T-helper 2 cell treated with Interferon-gamma antibody and Interleukin-4, amounts not matched to agents 5 μg/mL and 100 μg/mL, for 36 hours (primary cell): ENCODE data around the gene RGS7.
"Not testable (repeated sequence)": the region's sequence is repeated elsewhere in the genome, so short reads cannot be mapped to it uniquely, and the experiment has no call there.

Experiments
- DNase-seq: peaks from one replicate; pipeline ENCODE4 v3.0.0; 2021; ENCODE audit warnings: low spot score
- H3K27ac Mint-ChIP-seq: one replicate; pipeline ENCODE4 v1.8.0; 2021; ENCODE audit warnings: mild to moderate bottlenecking, mixed read lengths
- H3K27me3 Mint-ChIP-seq: one replicate; pipeline ENCODE4 v1.8.0; 2021; ENCODE audit warnings: low read depth, mixed read lengths
- H3K36me3 Mint-ChIP-seq: one replicate; pipeline ENCODE4 v1.8.0; 2021; ENCODE audit warnings: low read depth, mixed read lengths
- H3K4me1 Mint-ChIP-seq: one replicate; pipeline ENCODE4 v1.8.0; 2021; ENCODE audit warnings: low read depth, mixed read lengths
- H3K4me3 Mint-ChIP-seq: one replicate; pipeline ENCODE4 v1.8.0; 2022; ENCODE audit warnings: mild to moderate bottlenecking, moderate library complexity, mixed read lengths
- H3K9me3 Mint-ChIP-seq: one replicate; pipeline ENCODE4 v1.8.0; 2021; ENCODE audit warnings: mixed read lengths

The RGS7 gene

GRCh38 chr1:240792915-240793529, 564.0 kb downstream of the RGS7 start:
- H3K27me3 Mint-ChIP-seq, result peaks cover 5% of the 10 kb centered on the region
- no peak overlapping the region for H3K27ac Mint-ChIP-seq
- no peaks in the 10 kb centered on the region for H3K4me1 Mint-ChIP-seq
- DNase-seq, result no peak
- no peaks in the 10 kb centered on the region for H3K36me3 Mint-ChIP-seq
- no peak overlapping the region for H3K4me3 Mint-ChIP-seq
- H3K9me3 Mint-ChIP-seq, result no peaks in the 10 kb centered on the region

DNA sequence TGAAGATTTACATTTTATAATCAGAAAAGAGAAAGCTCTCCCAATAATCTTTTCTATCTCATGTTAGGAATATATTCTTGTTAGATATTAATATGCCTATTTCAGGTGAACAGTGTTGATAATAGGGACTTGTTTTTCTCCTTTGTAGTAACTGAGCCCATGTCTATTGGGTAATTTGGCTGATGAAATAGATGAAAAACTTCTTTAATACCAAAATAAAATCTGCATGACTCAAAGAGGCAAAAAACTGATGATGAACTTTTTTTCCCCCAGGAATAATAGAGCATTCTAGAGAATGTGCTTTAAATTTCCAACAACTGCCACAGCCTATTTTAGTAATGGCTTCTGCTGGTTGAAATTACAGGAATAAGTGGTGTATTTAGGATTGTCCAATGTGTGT, 566.1 kb downstream of the RGS7 start:
- no peak overlapping the region for H3K27ac Mint-ChIP-seq
- DNase-seq, result no peak
- no peaks in the 10 kb centered on the region for H3K36me3 Mint-ChIP-seq
- no peaks in the 10 kb centered on the region for H3K9me3 Mint-ChIP-seq
- H3K4me3 Mint-ChIP-seq, result no peak overlapping the region
- H3K27me3 Mint-ChIP-seq, result peaks cover 5% of the 10 kb centered on the region
- no peaks in the 10 kb centered on the region for H3K4me1 Mint-ChIP-seq

GRCh38 chr1:240786880-240787279, 570.1 kb downstream of the RGS7 start:
- Mint-ChIP-seq H3K36me3 (no peaks in the 10 kb centered on the region), H3K9me3 (no peaks in the 10 kb centered on the region), H3K27me3 (no peaks in the 10 kb centered on the region), H3K27ac (no peak overlapping the region), H3K4me3 (no peak overlapping the region), H3K4me1 (no peaks in the 10 kb centered on the region)
- no peak for DNase-seq

DNA sequence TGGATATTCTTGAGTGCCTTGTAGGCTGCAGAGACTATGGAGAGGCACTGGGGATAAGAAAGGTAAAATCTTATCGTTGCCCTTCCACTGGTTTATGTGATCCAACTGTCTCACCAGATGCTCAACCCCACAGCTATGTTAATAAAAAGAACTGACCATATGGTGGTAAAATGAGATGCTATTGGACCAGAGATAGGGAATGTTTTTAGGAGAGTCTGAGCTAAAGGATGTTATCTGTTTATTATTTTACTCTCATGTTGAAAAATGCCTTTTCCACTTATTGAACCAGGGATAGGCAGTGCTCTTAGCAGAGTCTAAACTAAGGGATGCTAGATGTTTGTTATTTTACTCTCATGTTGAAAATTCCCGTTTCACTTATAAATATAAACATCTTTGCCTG, 572.2 kb downstream of the RGS7 start:
- no peak for DNase-seq
- Mint-ChIP-seq H3K36me3 (no peaks in the 10 kb centered on the region), H3K9me3 (no peaks in the 10 kb centered on the region), H3K4me1 (no peaks in the 10 kb centered on the region), H3K4me3 (no peak overlapping the region), H3K27me3 (no peaks in the 10 kb centered on the region), H3K27ac (no peak overlapping the region)

- not testable (repeated sequence) for H3K36me3 Mint-ChIP-seq, H3K27ac Mint-ChIP-seq, H3K27me3 Mint-ChIP-seq, DNase-seq, H3K9me3 Mint-ChIP-seq, H3K4me1 Mint-ChIP-seq, H3K4me3 Mint-ChIP-seq
Observed at GRCh38 chr1:240783728-240784137, 573.3 kb downstream of the RGS7 start.

- no peak for DNase-seq
- Mint-ChIP-seq H3K27me3 (no peaks in the 10 kb centered on the region), H3K9me3 (no peaks in the 10 kb centered on the region), H3K4me3 (no peak overlapping the region), H3K4me1 (no peaks in the 10 kb centered on the region), H3K36me3 (no peaks in the 10 kb centered on the region), H3K27ac (no peak overlapping the region)
Observed at GRCh38 chr1:240776237-240776636, 580.8 kb downstream of the RGS7 start.

DNA sequence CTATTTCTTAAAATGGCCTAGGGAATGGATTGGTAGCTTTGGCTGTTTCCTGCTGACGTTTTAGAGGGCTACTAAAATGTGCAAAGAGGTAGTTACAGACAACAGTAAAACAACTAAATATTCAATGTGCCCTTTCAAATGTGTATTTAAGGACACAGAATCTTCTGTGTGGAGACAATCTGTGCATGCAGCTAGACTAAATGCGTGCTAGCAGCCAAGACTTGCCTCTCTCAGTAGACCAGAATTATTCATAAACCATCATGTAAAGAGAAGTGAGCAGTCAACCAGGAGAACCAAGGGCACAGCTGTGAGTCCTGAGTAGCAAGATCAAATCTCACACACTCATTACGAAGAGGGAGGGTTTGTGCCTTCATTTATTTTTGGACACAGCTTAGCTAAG, 584.9 kb downstream of the RGS7 start:
- H3K27me3 Mint-ChIP-seq, result no peaks in the 10 kb centered on the region
- no peak overlapping the region for H3K27ac Mint-ChIP-seq
- no peak for DNase-seq
- no peaks in the 10 kb centered on the region for H3K4me1 Mint-ChIP-seq
- H3K36me3 Mint-ChIP-seq, result no peaks in the 10 kb centered on the region
- no peak overlapping the region for H3K4me3 Mint-ChIP-seq
- no peaks in the 10 kb centered on the region for H3K9me3 Mint-ChIP-seq

DNA sequence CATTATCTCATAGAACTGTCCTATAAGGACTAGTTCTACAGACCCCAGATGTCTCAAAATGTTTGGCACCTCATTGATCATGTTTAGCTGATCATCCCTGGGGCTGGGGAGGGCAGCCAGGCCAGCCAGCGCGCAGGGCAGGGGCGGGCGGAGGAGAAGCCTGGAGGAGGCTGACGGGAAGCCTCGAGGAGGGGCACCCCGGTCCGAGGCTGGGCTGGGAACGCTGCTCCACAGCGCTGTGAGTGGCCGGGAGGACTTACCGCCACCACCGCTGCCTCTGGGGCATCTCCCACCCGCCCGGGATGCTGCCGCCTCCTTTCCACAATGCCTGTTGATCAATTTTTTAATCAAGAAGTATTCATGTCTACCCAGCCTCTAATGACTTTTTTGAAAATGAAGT, 585.6 kb downstream of the RGS7 start:
- Mint-ChIP-seq H3K9me3 (no peaks in the 10 kb centered on the region), H3K4me3 (no peak overlapping the region), H3K27me3 (no peaks in the 10 kb centered on the region), H3K27ac (no peak overlapping the region), H3K36me3 (no peaks in the 10 kb centered on the region), H3K4me1 (no peaks in the 10 kb centered on the region)
- no peak for DNase-seq

DNA sequence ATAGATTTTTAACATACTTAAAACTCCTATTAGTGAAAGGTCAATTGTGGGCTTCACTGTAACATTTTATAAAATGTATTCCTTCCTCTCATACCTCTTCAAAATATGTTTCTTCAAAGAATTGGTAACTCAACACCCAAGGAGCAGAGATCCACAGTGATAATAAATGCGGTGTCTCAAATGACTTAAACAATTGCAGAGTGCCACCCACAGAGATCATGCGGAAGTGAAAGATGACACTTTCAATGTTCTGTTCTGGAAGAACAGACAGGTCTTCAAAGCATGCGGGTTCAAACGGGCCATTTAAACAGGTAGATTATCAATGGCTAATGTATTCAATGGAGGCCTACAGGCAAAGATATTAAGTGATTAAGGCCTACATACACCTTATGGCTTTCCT, 588.0 kb downstream of the RGS7 start:
- no peak overlapping the region for H3K4me3 Mint-ChIP-seq
- H3K27me3 Mint-ChIP-seq, result no peaks in the 10 kb centered on the region
- H3K27ac Mint-ChIP-seq, result no peak overlapping the region
- DNase-seq, result no peak
- no peaks in the 10 kb centered on the region for H3K36me3 Mint-ChIP-seq
- no peaks in the 10 kb centered on the region for H3K4me1 Mint-ChIP-seq
- H3K9me3 Mint-ChIP-seq, result no peaks in the 10 kb centered on the region

- DNase-seq, result no peak
- H3K4me1 Mint-ChIP-seq, result no peaks in the 10 kb centered on the region
- no peak overlapping the region for H3K4me3 Mint-ChIP-seq
- H3K9me3 Mint-ChIP-seq, result no peaks in the 10 kb centered on the region
- H3K27ac Mint-ChIP-seq, result no peak overlapping the region
- H3K27me3 Mint-ChIP-seq, result no peaks in the 10 kb centered on the region
- no peaks in the 10 kb centered on the region for H3K36me3 Mint-ChIP-seq
Observed at GRCh38 chr1:240766831-240767230, 590.2 kb downstream of the RGS7 start.

GRCh38 chr1:240765732-240766363, 591.2 kb downstream of the RGS7 start:
- no peak overlapping the region for H3K27ac Mint-ChIP-seq
- no peaks in the 10 kb centered on the region for H3K9me3 Mint-ChIP-seq
- no peaks in the 10 kb centered on the region for H3K27me3 Mint-ChIP-seq
- H3K4me1 Mint-ChIP-seq, result no peaks in the 10 kb centered on the region
- no peaks in the 10 kb centered on the region for H3K36me3 Mint-ChIP-seq
- no peak overlapping the region for H3K4me3 Mint-ChIP-seq
- DNase-seq, result no peak

- Mint-ChIP-seq H3K4me3 (no peak overlapping the region), H3K27me3 (no peaks in the 10 kb centered on the region), H3K36me3 (no peaks in the 10 kb centered on the region), H3K9me3 (no peaks in the 10 kb centered on the region), H3K4me1 (no peaks in the 10 kb centered on the region), H3K27ac (no peak overlapping the region)
- DNase-seq, result no peak
Observed at GRCh38 chr1:240763771-240764170, 593.2 kb downstream of the RGS7 start.

- H3K4me3 Mint-ChIP-seq, H3K4me1 Mint-ChIP-seq, H3K27me3 Mint-ChIP-seq, DNase-seq, H3K36me3 Mint-ChIP-seq, H3K9me3 Mint-ChIP-seq, H3K27ac Mint-ChIP-seq: not testable (repeated sequence)
Observed at GRCh38 chr1:240763095-240763494, 593.9 kb downstream of the RGS7 start.

GRCh38 chr1:240762471-240762987, 594.5 kb downstream of the RGS7 start:
- H3K27ac Mint-ChIP-seq, H3K4me1 Mint-ChIP-seq, H3K36me3 Mint-ChIP-seq, H3K9me3 Mint-ChIP-seq, H3K4me3 Mint-ChIP-seq, DNase-seq, H3K27me3 Mint-ChIP-seq: not testable (repeated sequence)

DNA sequence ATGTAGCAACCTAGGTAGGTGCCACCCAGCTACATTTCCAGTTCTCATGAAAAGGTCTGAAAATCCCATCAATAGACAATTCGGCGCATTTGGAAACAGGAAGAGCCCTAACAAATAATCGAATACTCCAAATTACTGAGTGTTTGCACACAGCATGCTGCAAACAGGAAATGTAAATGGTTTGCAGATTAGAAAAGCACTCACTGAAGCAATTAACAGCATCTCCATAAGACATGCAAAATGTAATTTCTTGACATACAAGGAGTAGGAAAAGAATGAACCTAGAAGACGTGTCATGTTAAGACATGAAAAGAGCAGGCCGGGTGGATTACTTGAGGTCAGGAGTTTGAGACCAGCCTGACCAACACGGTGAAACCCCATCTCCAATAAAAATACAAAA, 598.2 kb downstream of the RGS7 start:
- not testable (repeated sequence) for DNase-seq, H3K4me3 Mint-ChIP-seq, H3K27me3 Mint-ChIP-seq, H3K9me3 Mint-ChIP-seq, H3K4me1 Mint-ChIP-seq, H3K27ac Mint-ChIP-seq, H3K36me3 Mint-ChIP-seq
